LNCAP (cell line): Measurements from ENCODE around the gene SSB.

Experiments used
- TF ChIP-seq, protein P1 (sequence below): fragments of 450-650 bp; IDR thresholded peaks from 2 replicates; pipeline ENCODE4 v1.5.1; 2017; ENCODE audit warnings: mild to moderate bottlenecking

The SSB gene

DNA sequence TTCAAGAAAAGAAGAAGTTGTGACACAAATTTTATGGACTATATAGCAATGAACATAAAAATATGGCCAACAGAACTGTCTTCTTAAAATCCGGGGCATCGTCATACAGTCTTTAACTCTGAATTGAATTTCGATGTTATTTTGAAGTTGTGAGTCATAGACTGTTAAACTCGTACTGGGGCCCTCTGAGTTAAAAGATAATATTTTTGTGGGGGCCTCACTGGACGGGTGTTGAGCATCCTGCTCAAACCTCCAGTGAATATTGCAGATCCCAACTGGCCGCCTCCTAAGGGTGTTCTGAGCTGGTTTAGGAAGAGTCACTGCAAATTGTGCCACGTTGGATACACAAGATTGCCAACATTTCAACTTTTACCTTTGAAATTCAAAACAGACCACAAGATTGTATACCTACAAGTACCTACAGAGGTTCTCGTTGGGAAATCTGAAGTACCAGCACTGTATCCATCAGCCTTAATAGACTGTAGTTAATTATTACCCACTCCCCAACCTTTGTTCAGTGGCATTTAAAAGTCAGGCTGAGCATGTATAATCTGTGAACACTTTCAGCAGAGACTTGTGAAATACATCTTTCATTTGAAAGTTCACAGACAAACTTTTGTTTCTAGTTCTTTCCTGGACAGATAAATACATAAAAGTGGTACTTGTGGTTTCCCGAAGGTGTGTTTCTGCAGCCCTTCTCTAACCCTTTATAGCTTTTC is 37.3 kb upstream of the SSB start:
- TF ChIP-seq, protein P1, sequence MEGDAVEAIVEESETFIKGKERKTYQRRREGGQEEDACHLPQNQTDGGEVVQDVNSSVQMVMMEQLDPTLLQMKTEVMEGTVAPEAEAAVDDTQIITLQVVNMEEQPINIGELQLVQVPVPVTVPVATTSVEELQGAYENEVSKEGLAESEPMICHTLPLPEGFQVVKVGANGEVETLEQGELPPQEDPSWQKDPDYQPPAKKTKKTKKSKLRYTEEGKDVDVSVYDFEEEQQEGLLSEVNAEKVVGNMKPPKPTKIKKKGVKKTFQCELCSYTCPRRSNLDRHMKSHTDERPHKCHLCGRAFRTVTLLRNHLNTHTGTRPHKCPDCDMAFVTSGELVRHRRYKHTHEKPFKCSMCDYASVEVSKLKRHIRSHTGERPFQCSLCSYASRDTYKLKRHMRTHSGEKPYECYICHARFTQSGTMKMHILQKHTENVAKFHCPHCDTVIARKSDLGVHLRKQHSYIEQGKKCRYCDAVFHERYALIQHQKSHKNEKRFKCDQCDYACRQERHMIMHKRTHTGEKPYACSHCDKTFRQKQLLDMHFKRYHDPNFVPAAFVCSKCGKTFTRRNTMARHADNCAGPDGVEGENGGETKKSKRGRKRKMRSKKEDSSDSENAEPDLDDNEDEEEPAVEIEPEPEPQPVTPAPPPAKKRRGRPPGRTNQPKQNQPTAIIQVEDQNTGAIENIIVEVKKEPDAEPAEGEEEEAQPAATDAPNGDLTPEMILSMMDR: no peak

DNA sequence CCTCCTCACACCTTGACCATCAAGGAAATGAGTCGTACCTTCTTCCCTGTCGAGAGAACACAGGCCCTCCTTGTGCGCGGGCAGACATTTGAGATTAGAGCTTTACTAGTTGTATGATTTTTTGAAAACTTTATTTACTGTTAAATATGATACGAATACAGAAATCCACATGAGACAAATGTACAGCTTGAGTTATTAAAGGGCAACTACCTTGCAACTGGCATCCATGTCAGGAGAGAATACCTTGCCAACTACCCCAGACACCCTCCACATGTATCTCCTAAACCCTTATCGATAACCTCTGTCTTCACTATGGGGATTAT is 36.7 kb upstream of the SSB start:
- TF ChIP-seq, protein P1: no peak

DNA sequence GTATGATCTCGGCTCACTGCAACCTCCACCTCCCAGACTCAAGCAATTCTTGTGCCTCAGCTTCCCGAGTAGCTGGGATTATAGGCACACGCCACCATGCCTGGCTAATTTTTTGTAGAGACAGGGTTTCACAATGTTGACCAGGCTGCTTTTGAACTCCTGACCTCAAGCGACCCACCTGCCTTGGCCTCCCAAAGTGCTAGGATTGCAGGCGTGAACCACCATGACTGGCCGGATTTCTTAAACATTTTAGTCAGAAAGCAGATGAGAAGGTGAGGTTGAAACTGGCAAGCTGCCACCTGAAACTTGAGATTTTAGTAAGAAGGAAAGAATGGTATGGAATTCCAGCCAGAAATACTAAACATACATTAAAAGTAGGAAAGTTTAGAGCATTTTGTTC is 33.1 kb upstream of the SSB start:
- TF ChIP-seq, protein P1: no peak

DNA sequence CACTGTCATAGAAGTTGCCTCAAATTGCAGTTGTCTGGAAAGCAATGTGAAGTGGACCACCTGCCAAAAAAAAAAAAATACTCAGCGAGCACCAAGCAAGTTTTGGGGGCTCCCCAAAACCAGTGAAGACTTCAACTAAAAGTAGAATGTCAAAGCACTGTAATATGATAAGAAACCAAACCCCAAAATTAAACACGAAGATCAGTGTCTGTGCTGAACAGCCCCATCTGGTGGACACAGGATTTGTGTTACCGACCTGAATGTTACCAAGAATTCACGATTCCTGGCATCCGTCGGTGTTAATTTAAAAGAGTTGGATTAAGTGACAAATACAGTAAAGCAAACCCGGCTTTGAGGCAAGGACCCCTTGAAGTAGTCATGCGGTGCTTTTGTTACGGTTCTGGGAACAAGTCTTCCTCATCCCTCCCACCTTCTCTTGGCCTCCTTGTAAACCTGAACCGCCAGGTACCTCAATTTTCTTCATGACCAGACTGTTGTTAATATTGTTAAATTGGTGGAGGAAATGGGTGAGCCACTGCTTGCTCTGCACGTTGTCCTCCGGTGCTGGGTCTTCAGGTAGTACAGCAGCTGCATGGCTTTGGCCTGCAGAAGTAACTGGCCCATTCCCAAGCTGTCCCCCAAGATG is 31.3 kb upstream of the SSB start:
- TF ChIP-seq, protein P1: peak; percentile 65

DNA sequence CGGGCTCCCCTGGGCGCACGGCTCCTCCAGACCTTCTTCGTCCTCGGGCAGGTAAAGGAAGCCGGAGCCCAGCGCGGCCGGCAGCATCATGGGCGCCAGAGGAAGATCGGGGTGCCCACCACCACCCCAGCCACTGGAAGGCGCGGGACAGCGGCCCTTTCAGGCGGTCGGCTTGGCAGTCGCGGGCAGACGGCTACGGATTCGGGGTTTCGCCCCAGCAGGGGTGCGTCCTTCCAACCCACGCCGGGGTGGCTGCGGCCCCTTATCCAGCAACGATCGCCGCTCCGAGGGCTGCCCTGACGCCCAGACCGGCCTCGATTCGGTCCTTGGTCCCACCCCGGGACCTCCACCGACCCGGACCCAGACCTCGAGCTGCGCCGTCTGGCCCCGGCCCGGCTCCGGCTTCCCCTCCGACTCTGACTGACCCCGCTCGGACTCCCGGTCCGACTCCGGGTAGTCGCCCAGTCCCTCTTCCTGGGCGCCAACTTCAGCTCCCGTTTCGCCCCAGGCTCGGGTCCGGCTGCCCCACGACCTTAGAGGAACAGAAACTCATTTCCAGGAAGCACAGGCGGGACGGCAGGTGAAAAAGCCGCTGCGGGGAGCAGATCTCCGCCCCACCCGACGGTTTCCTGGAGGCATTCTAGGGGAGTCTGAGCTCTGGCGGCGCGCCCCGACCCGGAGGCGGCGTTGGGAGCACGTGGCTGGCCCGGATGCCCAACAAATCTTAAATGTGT is 30.2 kb upstream of the SSB start:
- TF ChIP-seq, protein P1: no peak

DNA sequence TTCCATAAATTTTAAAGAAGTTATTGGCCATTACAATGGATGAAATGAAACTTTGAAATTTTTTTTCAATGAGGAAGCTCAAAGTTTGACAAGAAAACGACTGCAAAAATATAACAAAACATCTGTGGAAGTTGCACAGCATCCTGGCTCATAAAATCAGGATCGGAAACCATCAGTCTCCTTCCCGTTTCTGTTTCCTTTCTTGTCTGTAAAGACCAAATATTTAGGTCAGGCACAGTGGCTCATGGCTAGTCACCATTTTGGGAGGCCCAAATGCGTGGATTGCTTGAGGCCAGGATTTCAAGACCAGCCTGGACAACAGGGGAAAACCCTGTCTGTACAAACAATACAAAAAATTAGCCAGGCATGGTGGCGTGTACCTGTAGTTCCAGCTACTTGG is 27.6 kb upstream of the SSB start:
- TF ChIP-seq, protein P1: no peak

DNA sequence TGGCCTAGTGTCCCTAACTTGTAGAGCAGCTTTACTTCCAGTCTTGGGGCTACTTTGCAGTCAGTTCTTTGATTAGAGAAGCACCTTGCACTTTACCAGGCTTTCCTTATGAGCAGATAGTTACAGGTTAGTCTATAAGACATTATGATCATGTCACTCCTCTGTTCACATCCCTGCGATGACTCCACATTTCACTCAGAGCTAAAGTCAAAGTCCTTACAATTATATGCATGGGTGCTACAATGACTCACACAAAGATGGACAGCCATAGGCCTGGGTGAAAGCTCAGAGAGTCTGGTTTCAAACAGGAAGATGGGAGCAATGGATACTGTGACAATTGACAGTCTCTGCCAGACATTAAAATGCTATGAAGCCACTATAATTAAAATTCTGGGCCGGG is 27.1 kb upstream of the SSB start:
- TF ChIP-seq, protein P1: no peak
